Calu3 (cell line): Measurements from ENCODE around the gene SANBR. TPM values are rescaled to one million over a fixed set of nuclear protein-coding genes. Genes with fewer than 3 reads are reported as not detected.

ENCODE experiments used
- BruUV-seq: library from RNA; stranded (reverse); fragments of 400-500 nt; replicated peaks from 2 replicates; lab custom pipeline; 2021; lab: Mats Ljungman, UMichigan
- CTCF ChIA-PET: fragments of 300-600 bp; sonication (Branson Sonifier 250); formaldehyde crosslinking; loops from one replicate; lab custom pipeline; 2022; ENCODE audit warnings: antibody characterized with exemption; lab: Charles Lee
- DNase-seq: peaks from one replicate; pipeline ENCODE4 v3.0.0; 2022
- H3K27ac Mint-ChIP-seq: one replicate; pipeline ENCODE4 v1.8.0; 2022; ENCODE audit warnings: mixed read lengths; ENCODE audit not compliant: unreplicated experiment
- H3K27me3 Mint-ChIP-seq: one replicate; pipeline ENCODE4 v1.8.0; 2022; ENCODE audit warnings: mixed read lengths; ENCODE audit not compliant: unreplicated experiment
- H3K36me3 Mint-ChIP-seq: one replicate; pipeline ENCODE4 v1.8.0; 2022; ENCODE audit warnings: mild to moderate bottlenecking, moderate library complexity, mixed read lengths; ENCODE audit not compliant: insufficient read depth, unreplicated experiment
- H3K4me1 Mint-ChIP-seq: one replicate; pipeline ENCODE4 v1.8.0; 2022; ENCODE audit warnings: mild to moderate bottlenecking, low read depth, mixed read lengths; ENCODE audit not compliant: unreplicated experiment
- H3K4me3 Mint-ChIP-seq: one replicate; pipeline ENCODE4 v1.8.0; 2022; ENCODE audit warnings: mild to moderate bottlenecking, low read depth, moderate library complexity, mixed read lengths; ENCODE audit not compliant: unreplicated experiment
- H3K9me3 Mint-ChIP-seq: one replicate; pipeline ENCODE4 v1.8.0; 2022; ENCODE audit warnings: low read depth, mixed read lengths; ENCODE audit not compliant: unreplicated experiment
- CTCF ChIP-seq: fragments of 200-600 bp; IDR thresholded peaks from one replicate; pipeline ENCODE4 v1.8.0; 2022; ENCODE audit warnings: antibody characterized with exemption; ENCODE audit not compliant: unreplicated experiment
- intact Hi-C: fragments of 100-400 bp; cut with micrococcal nuclease; formaldehyde crosslinking; loops from one replicate; pipeline ENCODE4 v1.10.0; 2022; ENCODE audit not compliant: unreplicated experiment
- total RNA-seq: library from RNA; stranded (reverse); gene quantifications from 2 replicates; pipeline ENCODE4 v1.2.3, GENCODE V29; 2022

The SANBR gene
- total RNA-seq, 1 experiment from 2014 or later = 16.3 TPM

GRCh38 chr2:61042807-61043206 is 22.9 kb upstream of the SANBR start:
- Mint-ChIP-seq H3K36me3 (peaks cover 24% of the 10 kb centered on the region), H3K9me3 (peaks cover 9% of the 10 kb centered on the region), H3K4me1 (no peaks in the 10 kb centered on the region), H3K27me3 (no peaks in the 10 kb centered on the region), H3K27ac (no peak overlapping the region), H3K4me3 (no peak overlapping the region)
- no peak for DNase-seq
- intact Hi-C loops = no loop called here
- CTCF ChIA-PET = no interaction called here
- BruUV-seq = no TSS peak
- TF ChIP-seq CTCF = no peak

GRCh38 chr2:61044636-61045035 is 21.0 kb upstream of the SANBR start:
- peaks cover 24% of the 10 kb centered on the region for H3K36me3 Mint-ChIP-seq
- no peaks in the 10 kb centered on the region for H3K27me3 Mint-ChIP-seq
- intact Hi-C loops = no loop called here
- TF ChIP-seq CTCF = no peak
- H3K4me1 Mint-ChIP-seq = no peaks in the 10 kb centered on the region
- CTCF ChIA-PET = no interaction called here
- no TSS peak for BruUV-seq
- peaks cover 6% of the 10 kb centered on the region for H3K9me3 Mint-ChIP-seq
- H3K4me3 Mint-ChIP-seq = no peak overlapping the region
- no peak for DNase-seq
- no peak overlapping the region for H3K27ac Mint-ChIP-seq

GRCh38 chr2:61045226-61045625 is 20.4 kb upstream of the SANBR start:
- H3K27ac Mint-ChIP-seq = no peak overlapping the region

GRCh38 chr2:61045999-61046398 is 19.7 kb upstream of the SANBR start:
- peaks cover 5% of the 10 kb centered on the region for H3K9me3 Mint-ChIP-seq
- intact Hi-C loops = no loop called here
- no peaks in the 10 kb centered on the region for H3K4me1 Mint-ChIP-seq
- no TSS peak for BruUV-seq
- H3K36me3 Mint-ChIP-seq = peaks cover 28% of the 10 kb centered on the region
- no peak for DNase-seq
- no peaks in the 10 kb centered on the region for H3K27me3 Mint-ChIP-seq
- no peak for TF ChIP-seq CTCF
- H3K27ac Mint-ChIP-seq = no peak overlapping the region
- H3K4me3 Mint-ChIP-seq = no peak overlapping the region
- CTCF ChIA-PET = no interaction called here

More at GRCh38 chr2:61045226-61045625, 20.4 kb upstream of the SANBR start:
- TF ChIP-seq CTCF = no peak
- H3K9me3 Mint-ChIP-seq = peaks cover 5% of the 10 kb centered on the region
- CTCF ChIA-PET = no interaction called here
- intact Hi-C loops = no loop called here
- no peaks in the 10 kb centered on the region for H3K4me1 Mint-ChIP-seq
- BruUV-seq = no TSS peak
- H3K27me3 Mint-ChIP-seq = no peaks in the 10 kb centered on the region
- DNase-seq = no peak
- H3K4me3 Mint-ChIP-seq = no peak overlapping the region
- H3K36me3 Mint-ChIP-seq = peaks cover 24% of the 10 kb centered on the region

- no peak overlapping the region for H3K4me3 Mint-ChIP-seq
- BruUV-seq = no TSS peak
- CTCF ChIA-PET = no interaction called here
Measured at GRCh38 chr2:61055557-61055956, 10.1 kb upstream of the SANBR start.

More at GRCh38 chr2:61055557-61055956, 10.1 kb upstream of the SANBR start:
- Mint-ChIP-seq H3K27ac (no peak overlapping the region), H3K27me3 (no peaks in the 10 kb centered on the region), H3K9me3 (no peaks in the 10 kb centered on the region), H3K36me3 (peaks cover 13% of the 10 kb centered on the region), H3K4me1 (no peaks in the 10 kb centered on the region)
- DNase-seq = no peak
- TF ChIP-seq CTCF = no peak
- intact Hi-C loops = no loop called here
